ENCODE results near the gene ECI2. TPM values are rescaled to one million over a fixed set of nuclear protein-coding genes. Genes with fewer than 3 reads are reported as not detected.
A peak's percentile ranks its signal among the peaks of the same experiment; 100 is the strongest.

The ECI2 gene
- total RNA-seq, 1 donor from 2014 or later = 20.1 TPM

- DNase-seq = no peak
Observed at GRCh38 chr6:4163408-4164116, 28.2 kb upstream of the ECI2 start.

GRCh38 chr6:4162370-4162769, 27.0 kb upstream of the ECI2 start:
- no peak for DNase-seq
- Mint-ChIP-seq H3K9me3 (peaks cover 3% of the 10 kb centered on the region), H3K27ac (no peak overlapping the region), H3K4me1 (peaks cover 4% of the 10 kb centered on the region), H3K36me3 (ENCODE audit: low read depth) (no peaks in the 10 kb centered on the region), H3K4me3 (no peak overlapping the region), H3K27me3 (peaks cover 2% of the 10 kb centered on the region)
- intact Hi-C loops (cut with micrococcal nuclease) = no loop called here

More at GRCh38 chr6:4163408-4164116, 28.2 kb upstream of the ECI2 start:
- no peaks in the 10 kb centered on the region for H3K36me3 Mint-ChIP-seq (ENCODE audit: low read depth)
- H3K4me3 Mint-ChIP-seq = no peak overlapping the region
- intact Hi-C loops (cut with micrococcal nuclease) = no loop called here
- H3K4me1 Mint-ChIP-seq = peaks cover 4% of the 10 kb centered on the region
- H3K9me3 Mint-ChIP-seq = peaks cover 5% of the 10 kb centered on the region
- H3K27ac Mint-ChIP-seq = no peak overlapping the region
- peaks cover 2% of the 10 kb centered on the region for H3K27me3 Mint-ChIP-seq

- H3K4me3 Mint-ChIP-seq = no peak overlapping the region
- no peaks in the 10 kb centered on the region for H3K27me3 Mint-ChIP-seq
- H3K36me3 Mint-ChIP-seq (ENCODE audit: low read depth) = no peaks in the 10 kb centered on the region
- DNase-seq = no peak
- no peaks in the 10 kb centered on the region for H3K9me3 Mint-ChIP-seq
- intact Hi-C loops (cut with micrococcal nuclease) = loop anchor here (5.0 kb wide), 2 partner anchors 142 to 417 kb away; no protein-coding TSS in a partner anchor
- peaks cover 4% of the 10 kb centered on the region for H3K4me1 Mint-ChIP-seq
- H3K27ac Mint-ChIP-seq = no peak overlapping the region
Observed at GRCh38 chr6:4159491-4159890, 24.1 kb upstream of the ECI2 start.

GRCh38 chr6:4157506-4157905, 22.1 kb upstream of the ECI2 start:
- H3K27me3 Mint-ChIP-seq = peaks cover 2% of the 10 kb centered on the region
- no peaks in the 10 kb centered on the region for H3K9me3 Mint-ChIP-seq
- no peaks in the 10 kb centered on the region for H3K36me3 Mint-ChIP-seq (ENCODE audit: low read depth)
- intact Hi-C loops (cut with micrococcal nuclease) = loop anchor here (5.0 kb wide), 2 partner anchors 140 to 415 kb away; no protein-coding TSS in a partner anchor
- no peak overlapping the region for H3K27ac Mint-ChIP-seq
- H3K4me1 Mint-ChIP-seq = peaks cover 4% of the 10 kb centered on the region
- no peak overlapping the region for H3K4me3 Mint-ChIP-seq
- DNase-seq = no peak

GRCh38 chr6:4155848-4156466, 20.6 kb upstream of the ECI2 start:
- Mint-ChIP-seq H3K9me3 (no peaks in the 10 kb centered on the region), H3K27ac (peak overlapping the region; percentile 56), H3K27me3 (peaks cover 7% of the 10 kb centered on the region), H3K36me3 (ENCODE audit: low read depth) (no peaks in the 10 kb centered on the region), H3K4me1 (peaks cover 4% of the 10 kb centered on the region), H3K4me3 (no peak overlapping the region)
- intact Hi-C loops (cut with micrococcal nuclease) = loop anchor here (1.0 to 5.0 kb wide), 5 partner anchors 21 to 414 kb away; partner anchors contain the start of gene ECI2
- DNase-seq = peak; percentile 94

DNA sequence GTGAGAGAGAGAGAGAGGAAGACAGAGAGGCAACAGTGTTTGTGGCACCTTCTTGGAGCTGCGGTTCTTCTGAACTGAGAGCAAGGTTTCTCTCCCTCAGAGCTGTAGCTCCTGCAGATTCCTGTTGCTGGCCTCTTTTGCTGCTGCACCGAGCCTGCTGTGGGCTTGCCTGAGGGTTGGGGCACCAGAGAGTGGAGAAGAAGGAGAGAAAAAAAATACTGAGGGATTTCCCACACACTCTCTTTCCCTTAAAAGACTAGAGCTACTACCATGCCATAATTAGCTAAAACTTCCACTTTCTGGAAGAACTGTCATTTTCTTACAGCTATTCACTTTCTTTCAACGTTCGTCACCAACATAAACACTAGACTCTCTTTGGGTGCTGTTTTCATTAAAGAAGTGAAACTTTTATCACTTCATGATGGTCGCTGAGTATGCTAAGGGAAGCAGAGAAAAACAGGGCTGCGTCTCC, 18.2 kb upstream of the ECI2 start:
- H3K4me1 Mint-ChIP-seq = peaks cover 4% of the 10 kb centered on the region
- no peaks in the 10 kb centered on the region for H3K36me3 Mint-ChIP-seq (ENCODE audit: low read depth)
- no peak overlapping the region for H3K4me3 Mint-ChIP-seq
- H3K27ac Mint-ChIP-seq = no peak overlapping the region
- intact Hi-C loops (cut with micrococcal nuclease) = no loop called here
- DNase-seq = no peak
- H3K27me3 Mint-ChIP-seq = peaks cover 29% of the 10 kb centered on the region
- H3K9me3 Mint-ChIP-seq = no peaks in the 10 kb centered on the region

GRCh38 chr6:4145083-4145482, 9.7 kb upstream of the ECI2 start:
- H3K36me3 Mint-ChIP-seq (ENCODE audit: low read depth) = no peaks in the 10 kb centered on the region
- no peak for DNase-seq
- intact Hi-C loops (cut with micrococcal nuclease) = no loop called here
- no peaks in the 10 kb centered on the region for H3K4me1 Mint-ChIP-seq
- peaks cover 14% of the 10 kb centered on the region for H3K27me3 Mint-ChIP-seq
- H3K4me3 Mint-ChIP-seq = no peak overlapping the region
- no peak overlapping the region for H3K27ac Mint-ChIP-seq
- no peaks in the 10 kb centered on the region for H3K9me3 Mint-ChIP-seq

- no peaks in the 10 kb centered on the region for H3K27me3 Mint-ChIP-seq
- H3K36me3 Mint-ChIP-seq (ENCODE audit: low read depth) = no peaks in the 10 kb centered on the region
- H3K9me3 Mint-ChIP-seq = no peaks in the 10 kb centered on the region
- intact Hi-C loops (cut with micrococcal nuclease) = loop anchor here (5.0 to 10.0 kb wide), 4 partner anchors 292 to 982 kb away; partner anchors contain the start of genes CDYL, FAM50B, PSMG4 and TUBB2A
- H3K4me1 Mint-ChIP-seq = peaks cover 16% of the 10 kb centered on the region
- H3K4me3 Mint-ChIP-seq = no peak overlapping the region
- DNase-seq = no peak
- H3K27ac Mint-ChIP-seq = no peak overlapping the region
Observed at GRCh38 chr6:4139272-4139671, 3.9 kb upstream of the ECI2 start.

DNA sequence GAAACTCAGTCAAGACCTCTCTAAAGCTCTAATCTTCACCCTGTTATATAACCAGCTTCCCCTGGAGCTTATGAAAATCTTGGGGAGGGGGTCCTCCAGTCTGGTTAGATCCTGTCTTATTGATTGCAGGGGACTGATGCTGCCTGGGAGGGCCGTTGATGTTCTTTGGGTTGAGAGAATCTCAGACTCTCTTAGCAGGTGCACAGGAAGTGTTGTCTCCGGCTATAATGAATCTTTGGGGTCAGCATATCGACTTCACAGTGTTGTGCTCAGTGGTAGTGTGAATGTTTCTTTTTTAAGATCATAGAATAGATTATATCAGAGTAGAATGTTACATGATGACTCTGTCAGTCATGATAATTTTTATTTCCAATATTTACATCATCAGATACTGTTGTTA, 2.8 kb upstream of the ECI2 start:
- H3K4me3 Mint-ChIP-seq = no peak overlapping the region
- H3K9me3 Mint-ChIP-seq = no peaks in the 10 kb centered on the region
- peaks cover 25% of the 10 kb centered on the region for H3K4me1 Mint-ChIP-seq
- H3K27ac Mint-ChIP-seq = no peak overlapping the region
- peaks cover 5% of the 10 kb centered on the region for H3K36me3 Mint-ChIP-seq (ENCODE audit: low read depth)
- H3K27me3 Mint-ChIP-seq = no peaks in the 10 kb centered on the region
- no peak for DNase-seq
- intact Hi-C loops (cut with micrococcal nuclease) = loop anchor here (5.0 to 10.0 kb wide), 4 partner anchors 291 to 981 kb away; partner anchors contain the start of genes CDYL, FAM50B, PSMG4 and TUBB2A

DNA sequence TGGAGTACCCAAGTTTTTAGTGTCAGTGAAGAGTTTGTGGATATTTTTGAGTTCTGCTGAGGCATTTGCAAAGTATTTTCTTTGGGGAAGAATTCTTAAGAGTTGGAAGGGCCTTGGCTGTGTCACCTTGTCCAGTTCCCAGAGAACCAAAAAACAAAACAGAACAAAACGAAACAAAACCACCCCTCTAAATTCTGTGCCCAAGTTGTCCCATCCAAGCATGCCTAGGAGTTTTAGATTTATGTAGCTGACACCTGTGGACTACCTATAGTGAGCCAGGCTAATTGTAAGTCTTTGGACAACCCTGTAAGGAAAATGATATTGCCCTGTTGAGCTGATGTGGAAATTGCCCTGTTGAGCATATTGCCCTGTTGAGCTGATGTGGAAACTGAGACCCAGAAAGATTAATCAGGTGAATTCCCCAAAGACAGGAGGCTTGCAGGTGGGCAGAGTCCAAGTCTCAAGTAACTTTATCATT, 1.0 kb upstream of the ECI2 start:
- Mint-ChIP-seq H3K27ac (peak overlapping the region; percentile 84), H3K4me3 (peak overlapping the region; percentile 85), H3K9me3 (no peaks in the 10 kb centered on the region), H3K4me1 (peaks cover 28% of the 10 kb centered on the region), H3K27me3 (no peaks in the 10 kb centered on the region), H3K36me3 (ENCODE audit: low read depth) (peaks cover 21% of the 10 kb centered on the region)
- intact Hi-C loops (cut with micrococcal nuclease) = loop anchor here (5.0 to 10.0 kb wide), 4 partner anchors 289 to 979 kb away; partner anchors contain the start of genes CDYL, FAM50B, PSMG4 and TUBB2A
- DNase-seq = no peak

DNA sequence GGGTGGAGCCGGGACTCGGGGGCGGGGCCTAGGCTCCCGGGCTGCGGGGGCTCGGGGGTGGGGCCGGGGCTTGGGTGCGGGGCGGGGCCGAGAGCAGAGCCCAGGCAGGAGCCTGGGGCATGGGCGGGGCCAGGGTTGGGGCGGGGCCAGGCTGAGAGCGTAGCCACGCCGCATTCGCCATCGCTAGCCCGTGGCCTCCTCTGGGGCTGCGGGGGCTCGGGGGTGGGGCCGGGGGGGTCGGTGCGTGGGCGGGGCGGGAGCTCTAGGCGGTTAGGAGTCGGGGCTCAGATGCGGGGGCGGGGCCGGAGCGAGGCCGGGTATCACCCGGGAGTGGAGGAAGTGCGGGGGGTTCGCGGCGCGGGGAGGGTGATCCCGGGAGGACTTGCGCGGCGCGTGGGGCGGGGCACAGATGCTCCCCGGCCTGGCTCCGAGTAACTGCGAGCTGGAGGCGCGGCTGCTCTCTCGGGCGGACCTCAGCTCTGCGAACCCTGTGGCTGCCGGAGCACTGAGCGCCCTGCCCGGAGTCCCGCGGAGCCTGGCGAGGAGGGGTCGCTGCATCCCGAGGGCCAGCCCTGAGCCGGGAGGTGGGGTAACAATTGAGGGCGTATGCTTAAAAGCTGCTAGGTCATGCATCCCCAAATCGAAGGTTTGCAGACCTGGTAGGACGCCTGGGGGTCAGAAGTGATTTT, 434 bp upstream of the ECI2 start:
- H3K9me3 Mint-ChIP-seq = no peaks in the 10 kb centered on the region
- H3K27me3 Mint-ChIP-seq = no peaks in the 10 kb centered on the region
- H3K27ac Mint-ChIP-seq = peak overlapping the region; percentile 84
- peaks cover 21% of the 10 kb centered on the region for H3K36me3 Mint-ChIP-seq (ENCODE audit: low read depth)
- H3K4me3 Mint-ChIP-seq = peak overlapping the region; percentile 85
- intact Hi-C loops (cut with micrococcal nuclease) = loop anchor here (1.0 to 10.0 kb wide), 6 partner anchors 20 to 979 kb away; partner anchors contain the start of genes CDYL, FAM50B, PSMG4 and TUBB2A
- peak; percentile 97 for DNase-seq
- H3K4me1 Mint-ChIP-seq = peaks cover 28% of the 10 kb centered on the region

DNA sequence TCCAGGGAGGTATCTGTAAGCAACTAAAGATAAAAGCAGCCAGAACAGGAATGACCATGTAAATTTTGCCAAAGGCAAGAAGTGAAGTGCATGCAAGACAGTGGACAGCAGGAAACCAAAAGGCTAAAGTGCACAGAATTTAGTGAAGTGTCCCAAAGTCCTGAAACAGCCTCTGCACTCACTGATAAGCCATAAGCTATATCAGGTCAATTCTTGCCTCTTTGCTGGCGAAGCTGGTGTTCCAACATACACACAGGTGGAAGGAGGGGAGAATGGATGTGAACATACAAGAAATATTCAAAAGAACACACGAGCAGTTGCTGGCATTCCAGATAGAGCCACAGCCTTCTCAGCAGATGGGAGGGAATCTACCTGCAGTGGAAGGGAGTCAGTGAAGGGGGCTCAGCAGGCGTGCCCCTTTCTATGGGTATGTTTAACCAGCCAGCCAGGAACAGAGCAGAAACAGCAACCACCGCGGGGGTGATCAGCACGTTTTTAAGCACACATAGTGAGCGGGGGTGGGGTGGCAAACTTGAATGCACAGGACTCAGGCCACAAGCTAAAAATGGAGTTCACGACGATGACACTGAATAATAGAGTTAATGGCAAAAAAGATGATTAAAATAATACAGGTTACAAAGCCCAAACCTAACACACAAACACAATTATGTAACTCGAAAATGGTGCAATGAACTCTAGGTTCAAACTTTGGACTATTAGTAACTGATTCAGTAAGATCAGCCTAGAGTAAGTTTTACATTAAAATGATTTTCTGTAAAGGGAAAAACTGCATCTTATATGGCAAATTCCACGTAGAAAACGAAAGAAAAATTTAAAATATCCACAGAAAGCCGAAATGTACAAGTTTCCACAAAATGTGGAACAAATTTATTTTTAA, 1.2 kb downstream of the ECI2 start:
- H3K27me3 Mint-ChIP-seq = no peaks in the 10 kb centered on the region
- peak; percentile 74 for DNase-seq
- intact Hi-C loops (cut with micrococcal nuclease) = loop anchor here (1.0 to 10.0 kb wide), 2 partner anchors 75 to 641 kb away; partner anchors contain the start of gene CDYL
- peaks cover 6% of the 10 kb centered on the region for H3K9me3 Mint-ChIP-seq
- peak overlapping the region; percentile 90 for H3K4me3 Mint-ChIP-seq
- H3K36me3 Mint-ChIP-seq (ENCODE audit: low read depth) = peaks cover 35% of the 10 kb centered on the region
- peaks cover 28% of the 10 kb centered on the region for H3K4me1 Mint-ChIP-seq
- H3K27ac Mint-ChIP-seq = peak overlapping the region; percentile 92

All from activated CD4-positive, alpha-beta T cell treated with anti-CD3 and anti-CD28 coated beads, Interleukin-2, amount 10 ng/mL, durations not matched to agents 24 days and 14 days (primary cell).